HEK293 (cell line): ENCODE data around the gene IFT80.

Experiments used
- CTCF ChIA-PET: fragments of 350-600 bp; formaldehyde crosslinking; extraction: SDS; loops from one replicate; lab custom pipeline; 2021; ENCODE audit warnings: antibody characterized with exemption; lab: Yijun Ruan, JAX
- POLR2A ChIA-PET: fragments of 300-600 bp; formaldehyde crosslinking; extraction: SDS; loops from one replicate; lab custom pipeline; 2020; ENCODE audit warnings: antibody characterized with exemption, inconsistent platforms; lab: Yijun Ruan, JAX
- H3K27ac ChIP-seq: fragments of 200-500 bp; sonication (Bioruptor generic); 2 replicates; pipeline ENCODE4 v1.5.1; 2014; ENCODE audit warnings: low read depth, low read length, control low read depth, inconsistent platforms; ENCODE audit errors: extremely low read depth
- H3K36me3 ChIP-seq, 2 experiments: fragments of 200-500 bp in 1 of 2; sonication (Bioruptor generic) in 1 of 2; 1 replicate in 1 of 2; 2 replicates in 1 of 2; pipeline ENCODE4 v1.5.1; 2014 to 2017; ENCODE audit warnings: inconsistent platforms in 2 of 2, low read length in 2 of 2; ENCODE audit not compliant: control insufficient read depth in 2 of 2, insufficient read depth in 1 of 2
- H3K4me1 ChIP-seq: fragments of 200-500 bp; sonication (Bioruptor generic); 2 replicates; pipeline ENCODE4 v1.5.1; 2014; ENCODE audit warnings: mild to moderate bottlenecking, low read length, inconsistent platforms; ENCODE audit not compliant: control insufficient read depth, insufficient read depth
- H3K4me3 ChIP-seq: 2 replicates; pipeline ENCODE4 v1.5.1; 2011; ENCODE audit warnings: low read depth, mild to moderate bottlenecking, control low read depth, low read length, moderate library complexity
- H3K9me3 ChIP-seq: fragments of 200-500 bp; sonication (Bioruptor generic); 2 replicates; pipeline ENCODE4 v1.5.1; 2014; ENCODE audit warnings: low read depth, low read length, inconsistent platforms; ENCODE audit not compliant: control insufficient read depth, insufficient read depth
- GLIS1 ChIP-seq: fragments of 450-650 bp; formaldehyde crosslinking; IDR thresholded peaks from 2 replicates; pipeline ENCODE4 v1.5.1; 2016; ENCODE audit warnings: missing biosample characterization, missing genetic modification characterization
- IKZF3 ChIP-seq: fragments of 450-650 bp; IDR thresholded peaks from 2 replicates; pipeline ENCODE4 v1.5.0; 2018; ENCODE audit warnings: missing biosample characterization, mild to moderate bottlenecking, missing genetic modification characterization, moderate library complexity
- KLF1 ChIP-seq: fragments of 450-650 bp; formaldehyde crosslinking; IDR thresholded peaks from 2 replicates; pipeline ENCODE4 v1.5.1; 2016; ENCODE audit warnings: missing biosample characterization, missing genetic modification characterization
- OVOL3 ChIP-seq: fragments of 450-650 bp; formaldehyde crosslinking; IDR thresholded peaks from 2 replicates; pipeline ENCODE4 v1.5.1; 2016; ENCODE audit warnings: missing biosample characterization, missing genetic modification characterization
- REPIN1 ChIP-seq: fragments of 450-650 bp; formaldehyde crosslinking; IDR thresholded peaks from 2 replicates; pipeline ENCODE4 v1.5.1; 2017; ENCODE audit warnings: missing biosample characterization, missing genetic modification characterization, low read depth
- ZBTB20 ChIP-seq: fragments of 450-650 bp; formaldehyde crosslinking; IDR thresholded peaks from 2 replicates; pipeline ENCODE4 v1.5.1; 2016; ENCODE audit warnings: missing biosample characterization, missing genetic modification characterization
- ZFP69B ChIP-seq: fragments of 450-650 bp; formaldehyde crosslinking; IDR thresholded peaks from 2 replicates; pipeline ENCODE4 v1.5.1; 2016; ENCODE audit warnings: missing biosample characterization, missing genetic modification characterization
- ZNF138 ChIP-seq: fragments of 450-650 bp; formaldehyde crosslinking; IDR thresholded peaks from 2 replicates; pipeline ENCODE4 v1.5.1; 2016; ENCODE audit warnings: missing biosample characterization, missing genetic modification characterization, borderline replicate concordance
- ZNF140 ChIP-seq: fragments of 450-650 bp; formaldehyde crosslinking; IDR thresholded peaks from 2 replicates; pipeline ENCODE4 v1.5.1; 2016; ENCODE audit warnings: missing biosample characterization, missing genetic modification characterization
- ZNF157 ChIP-seq: fragments of 450-650 bp; formaldehyde crosslinking; IDR thresholded peaks from 2 replicates; pipeline ENCODE4 v1.5.1; 2016; ENCODE audit warnings: missing biosample characterization, missing genetic modification characterization
- ZNF24 ChIP-seq: fragments of 450-650 bp; formaldehyde crosslinking; IDR thresholded peaks from 2 replicates; pipeline ENCODE4 v1.5.1; 2016; ENCODE audit warnings: missing biosample characterization, missing genetic modification characterization
- ZNF266 ChIP-seq: fragments of 450-650 bp; formaldehyde crosslinking; IDR thresholded peaks from 2 replicates; pipeline ENCODE4 v1.5.1; 2016; ENCODE audit warnings: missing biosample characterization, missing genetic modification characterization, low read depth
- ZNF394 ChIP-seq: fragments of 450-650 bp; formaldehyde crosslinking; IDR thresholded peaks from 2 replicates; pipeline ENCODE4 v1.5.1; 2016; ENCODE audit warnings: missing biosample characterization, missing genetic modification characterization, mild to moderate bottlenecking, moderate library complexity, borderline replicate concordance
- ZNF48 ChIP-seq: fragments of 450-650 bp; formaldehyde crosslinking; IDR thresholded peaks from 2 replicates; pipeline ENCODE4 v1.5.1; 2016; ENCODE audit warnings: missing biosample characterization, missing genetic modification characterization
- ZNF510 ChIP-seq: fragments of 450-650 bp; formaldehyde crosslinking; IDR thresholded peaks from 2 replicates; pipeline ENCODE4 v1.5.1; 2018; ENCODE audit warnings: mild to moderate bottlenecking, missing genetic modification characterization, missing biosample characterization; ENCODE audit not compliant: insufficient replicate concordance
- ZNF544 ChIP-seq: fragments of 450-650 bp; formaldehyde crosslinking; IDR thresholded peaks from 2 replicates; pipeline ENCODE4 v1.5.0; 2017; ENCODE audit warnings: missing biosample characterization, missing genetic modification characterization
- ZNF707 ChIP-seq: fragments of 450-650 bp; formaldehyde crosslinking; IDR thresholded peaks from 2 replicates; pipeline ENCODE4 v1.5.1; 2016; ENCODE audit warnings: missing biosample characterization, missing genetic modification characterization
- ZNF747 ChIP-seq: fragments of 450-650 bp; formaldehyde crosslinking; IDR thresholded peaks from 2 replicates; pipeline ENCODE4 v1.5.1; 2016; ENCODE audit warnings: missing biosample characterization, missing genetic modification characterization
- TF ChIP-seq, protein P1 (sequence below): fragments of 450-650 bp; formaldehyde crosslinking; IDR thresholded peaks from 2 replicates; pipeline ENCODE4 v1.5.1; 2016; ENCODE audit warnings: missing biosample characterization, missing genetic modification characterization
- TF ChIP-seq, protein P2 (sequence below): fragments of 450-650 bp; formaldehyde crosslinking; IDR thresholded peaks from 2 replicates; pipeline ENCODE4 v1.5.1; 2016; ENCODE audit warnings: missing biosample characterization, missing genetic modification characterization
- TF ChIP-seq, protein P3 (sequence below): fragments of 450-650 bp; formaldehyde crosslinking; IDR thresholded peaks from 2 replicates; pipeline ENCODE4 v1.5.1; 2017; ENCODE audit warnings: missing biosample characterization, missing genetic modification characterization
- TF ChIP-seq, protein P4 (sequence below): fragments of 450-650 bp; formaldehyde crosslinking; IDR thresholded peaks from 2 replicates; pipeline ENCODE4 v1.5.1; 2016; ENCODE audit warnings: missing biosample characterization, missing genetic modification characterization
- TF ChIP-seq, protein P5 (sequence below): fragments of 450-650 bp; IDR thresholded peaks from 2 replicates; pipeline ENCODE4 v1.5.1; 2018; ENCODE audit warnings: missing biosample characterization, mild to moderate bottlenecking, missing genetic modification characterization

Gene IFT80

DNA sequence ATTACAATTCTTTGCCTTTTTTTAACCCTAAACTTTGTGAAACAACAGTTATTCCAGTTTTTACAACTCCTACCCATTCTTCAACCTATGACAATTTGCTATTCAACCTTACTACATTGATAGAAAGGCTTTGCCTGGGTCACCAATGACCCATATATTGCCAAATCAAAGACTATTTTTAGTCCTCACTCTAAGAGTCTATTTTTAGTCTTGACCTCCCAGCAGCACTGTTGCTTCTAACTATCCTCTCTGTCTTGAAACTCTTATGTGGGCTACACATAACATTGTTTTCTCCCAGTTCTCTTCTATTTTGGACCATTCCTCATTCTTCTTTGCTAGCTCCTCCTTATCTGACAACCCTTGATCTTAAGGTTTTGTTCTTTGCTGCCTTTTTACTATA is 102.4 kb downstream of the IFT80 start (continued):
- TF ChIP-seq ZNF138 (tag by site-specific recombination) = no peak
- no peak for TF ChIP-seq ZNF510

GRCh38 chr3:160291909-160292299 is 107.1 kb downstream of the IFT80 start:
- CTCF ChIA-PET = no interaction called here
- no peak overlapping the region for H3K27ac ChIP-seq
- no peaks in the 10 kb centered on the region for H3K36me3 ChIP-seq
- H3K4me1 ChIP-seq = no peaks in the 10 kb centered on the region
- no peaks in the 10 kb centered on the region for H3K9me3 ChIP-seq
- TF ChIP-seq, protein P1, sequence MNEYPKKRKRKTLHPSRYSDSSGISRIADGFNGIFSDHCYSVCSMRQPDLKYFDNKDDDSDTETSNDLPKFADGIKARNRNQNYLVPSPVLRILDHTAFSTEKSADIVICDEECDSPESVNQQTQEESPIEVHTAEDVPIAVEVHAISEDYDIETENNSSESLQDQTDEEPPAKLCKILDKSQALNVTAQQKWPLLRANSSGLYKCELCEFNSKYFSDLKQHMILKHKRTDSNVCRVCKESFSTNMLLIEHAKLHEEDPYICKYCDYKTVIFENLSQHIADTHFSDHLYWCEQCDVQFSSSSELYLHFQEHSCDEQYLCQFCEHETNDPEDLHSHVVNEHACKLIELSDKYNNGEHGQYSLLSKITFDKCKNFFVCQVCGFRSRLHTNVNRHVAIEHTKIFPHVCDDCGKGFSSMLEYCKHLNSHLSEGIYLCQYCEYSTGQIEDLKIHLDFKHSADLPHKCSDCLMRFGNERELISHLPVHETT (tag by site-specific recombination) = no peak
- TF ChIP-seq KLF1 (tag by site-specific recombination) (no peak), ZNF48 (no peak), ZNF266 (tag by site-specific recombination) (no peak), IKZF3 (tag by site-specific recombination) (no peak), ZNF157 (tag by site-specific recombination) (no peak), OVOL3 (no peak)
- TF ChIP-seq, protein P2, sequence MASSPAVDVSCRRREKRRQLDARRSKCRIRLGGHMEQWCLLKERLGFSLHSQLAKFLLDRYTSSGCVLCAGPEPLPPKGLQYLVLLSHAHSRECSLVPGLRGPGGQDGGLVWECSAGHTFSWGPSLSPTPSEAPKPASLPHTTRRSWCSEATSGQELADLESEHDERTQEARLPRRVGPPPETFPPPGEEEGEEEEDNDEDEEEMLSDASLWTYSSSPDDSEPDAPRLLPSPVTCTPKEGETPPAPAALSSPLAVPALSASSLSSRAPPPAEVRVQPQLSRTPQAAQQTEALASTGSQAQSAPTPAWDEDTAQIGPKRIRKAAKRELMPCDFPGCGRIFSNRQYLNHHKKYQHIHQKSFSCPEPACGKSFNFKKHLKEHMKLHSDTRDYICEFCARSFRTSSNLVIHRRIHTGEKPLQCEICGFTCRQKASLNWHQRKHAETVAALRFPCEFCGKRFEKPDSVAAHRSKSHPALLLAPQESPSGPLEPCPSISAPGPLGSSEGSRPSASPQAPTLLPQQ (tag by site-specific recombination) = no peak
- POLR2A ChIA-PET = no interaction called here
- H3K4me3 ChIP-seq = no peak overlapping the region

DNA sequence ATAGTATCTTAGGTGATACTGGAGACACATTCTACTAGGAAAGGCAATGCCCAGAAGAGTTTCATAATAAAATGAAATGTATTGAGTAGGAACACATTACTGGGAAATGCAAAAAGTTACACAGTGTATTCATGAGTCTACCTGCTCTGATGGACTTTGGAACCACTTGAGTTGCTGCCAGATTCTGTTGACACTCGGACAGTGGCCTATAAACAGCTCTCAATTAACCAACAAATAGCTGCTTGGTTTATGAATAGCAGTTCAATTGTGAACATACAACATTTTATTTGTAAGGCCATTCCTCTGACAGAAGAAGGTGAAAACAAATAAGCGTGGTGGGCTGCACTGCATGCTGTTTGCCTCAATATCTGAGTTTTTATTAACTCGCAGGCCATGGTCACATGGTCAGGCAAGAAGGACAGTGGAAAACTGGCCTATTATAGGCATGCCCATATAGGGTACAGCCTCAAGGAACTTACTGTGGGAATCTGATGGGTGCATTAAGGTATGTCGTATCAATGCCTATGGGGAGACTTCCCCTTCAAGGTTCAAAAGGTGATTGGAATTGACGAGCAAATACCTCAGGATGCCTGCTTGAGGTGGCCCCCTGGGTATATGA is 107.6 kb downstream of the IFT80 start:
- H3K4me3 ChIP-seq = no peak overlapping the region
- POLR2A ChIA-PET = no interaction called here
- H3K4me1 ChIP-seq = no peaks in the 10 kb centered on the region
- H3K9me3 ChIP-seq = no peaks in the 10 kb centered on the region
- H3K36me3 ChIP-seq = no peaks in the 10 kb centered on the region
- no peak overlapping the region for H3K27ac ChIP-seq
- CTCF ChIA-PET = no interaction called here
- no peak for TF ChIP-seq ZNF394 (tag by site-specific recombination)
- TF ChIP-seq, protein P3, sequence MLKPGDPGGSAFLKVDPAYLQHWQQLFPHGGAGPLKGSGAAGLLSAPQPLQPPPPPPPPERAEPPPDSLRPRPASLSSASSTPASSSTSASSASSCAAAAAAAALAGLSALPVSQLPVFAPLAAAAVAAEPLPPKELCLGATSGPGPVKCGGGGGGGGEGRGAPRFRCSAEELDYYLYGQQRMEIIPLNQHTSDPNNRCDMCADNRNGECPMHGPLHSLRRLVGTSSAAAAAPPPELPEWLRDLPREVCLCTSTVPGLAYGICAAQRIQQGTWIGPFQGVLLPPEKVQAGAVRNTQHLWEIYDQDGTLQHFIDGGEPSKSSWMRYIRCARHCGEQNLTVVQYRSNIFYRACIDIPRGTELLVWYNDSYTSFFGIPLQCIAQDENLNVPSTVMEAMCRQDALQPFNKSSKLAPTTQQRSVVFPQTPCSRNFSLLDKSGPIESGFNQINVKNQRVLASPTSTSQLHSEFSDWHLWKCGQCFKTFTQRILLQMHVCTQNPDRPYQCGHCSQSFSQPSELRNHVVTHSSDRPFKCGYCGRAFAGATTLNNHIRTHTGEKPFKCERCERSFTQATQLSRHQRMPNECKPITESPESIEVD (tag by site-specific recombination) = no peak
- TF ChIP-seq, protein P4, sequence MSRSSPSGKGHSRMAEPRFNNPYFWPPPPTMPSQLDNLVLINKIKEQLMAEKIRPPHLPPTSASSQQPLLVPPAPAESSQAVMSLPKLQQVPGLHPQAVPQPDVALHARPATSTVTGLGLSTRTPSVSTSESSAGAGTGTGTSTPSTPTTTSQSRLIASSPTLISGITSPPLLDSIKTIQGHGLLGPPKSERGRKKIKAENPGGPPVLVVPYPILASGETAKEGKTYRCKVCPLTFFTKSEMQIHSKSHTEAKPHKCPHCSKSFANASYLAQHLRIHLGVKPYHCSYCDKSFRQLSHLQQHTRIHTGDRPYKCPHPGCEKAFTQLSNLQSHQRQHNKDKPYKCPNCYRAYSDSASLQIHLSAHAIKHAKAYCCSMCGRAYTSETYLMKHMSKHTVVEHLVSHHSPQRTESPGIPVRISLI (tag by site-specific recombination) = no peak
- TF ChIP-seq ZNF24 (tag by site-specific recombination) = no peak
- TF ChIP-seq ZFP69B = no peak
- no peak for TF ChIP-seq ZNF707 (tag by site-specific recombination)
- TF ChIP-seq ZBTB20 (tag by site-specific recombination) = no peak
- TF ChIP-seq ZNF48 = no peak
- no peak for TF ChIP-seq REPIN1 (tag by site-specific recombination)
- no peak for TF ChIP-seq GLIS1 (tag by site-specific recombination)
- no peak for TF ChIP-seq ZNF140 (tag by site-specific recombination)
- no peak for TF ChIP-seq ZNF544
- no peak for TF ChIP-seq ZNF747 (tag by site-specific recombination)
- TF ChIP-seq, protein P5, sequence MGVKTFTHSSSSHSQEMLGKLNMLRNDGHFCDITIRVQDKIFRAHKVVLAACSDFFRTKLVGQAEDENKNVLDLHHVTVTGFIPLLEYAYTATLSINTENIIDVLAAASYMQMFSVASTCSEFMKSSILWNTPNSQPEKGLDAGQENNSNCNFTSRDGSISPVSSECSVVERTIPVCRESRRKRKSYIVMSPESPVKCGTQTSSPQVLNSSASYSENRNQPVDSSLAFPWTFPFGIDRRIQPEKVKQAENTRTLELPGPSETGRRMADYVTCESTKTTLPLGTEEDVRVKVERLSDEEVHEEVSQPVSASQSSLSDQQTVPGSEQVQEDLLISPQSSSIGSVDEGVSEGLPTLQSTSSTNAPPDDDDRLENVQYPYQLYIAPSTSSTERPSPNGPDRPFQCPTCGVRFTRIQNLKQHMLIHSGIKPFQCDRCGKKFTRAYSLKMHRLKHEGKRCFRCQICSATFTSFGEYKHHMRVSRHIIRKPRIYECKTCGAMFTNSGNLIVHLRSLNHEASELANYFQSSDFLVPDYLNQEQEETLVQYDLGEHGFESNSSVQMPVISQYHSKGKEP (tag by site-specific recombination) = no peak
